ENCODE results near the gene UBXN7.
"Not testable (repeated sequence)": the region's sequence is repeated elsewhere in the genome, so short reads cannot be mapped to it uniquely, and the experiment has no call there.

The UBXN7 gene

GRCh38 chr3:196360586-196360985 is 71.6 kb downstream of the UBXN7 start:
- TF ChIP-seq TARDBP (IDR thresholded peaks at IDR 0.05) (no peak), FOXK2 (IDR thresholded peaks at IDR 0.05) (no peak), SP1 (IDR thresholded peaks at IDR 0.05) (no peak), SUZ12 (IDR thresholded peaks at IDR 0.05) (no peak), ELF4 (IDR thresholded peaks at IDR 0.05) (no peak), NFRKB (IDR thresholded peaks at IDR 0.05) (no peak)
- TF ChIP-seq, protein P1, sequence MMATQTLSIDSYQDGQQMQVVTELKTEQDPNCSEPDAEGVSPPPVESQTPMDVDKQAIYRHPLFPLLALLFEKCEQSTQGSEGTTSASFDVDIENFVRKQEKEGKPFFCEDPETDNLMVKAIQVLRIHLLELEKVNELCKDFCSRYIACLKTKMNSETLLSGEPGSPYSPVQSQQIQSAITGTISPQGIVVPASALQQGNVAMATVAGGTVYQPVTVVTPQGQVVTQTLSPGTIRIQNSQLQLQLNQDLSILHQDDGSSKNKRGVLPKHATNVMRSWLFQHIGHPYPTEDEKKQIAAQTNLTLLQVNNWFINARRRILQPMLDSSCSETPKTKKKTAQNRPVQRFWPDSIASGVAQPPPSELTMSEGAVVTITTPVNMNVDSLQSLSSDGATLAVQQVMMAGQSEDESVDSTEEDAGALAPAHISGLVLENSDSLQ (IDR thresholded peaks at IDR 0.05), result no peak
- DNase-seq (ENCODE audit: extremely low spot score), result no peak
- ChIA-PET CTCF (no interaction called here), POLR2A (no interaction called here)

GRCh38 chr3:196358540-196358939 is 73.7 kb downstream of the UBXN7 start:
- CTCF ChIA-PET; POLR2A ChIA-PET; DNase-seq (ENCODE audit: extremely low spot score): not testable (repeated sequence)

DNA sequence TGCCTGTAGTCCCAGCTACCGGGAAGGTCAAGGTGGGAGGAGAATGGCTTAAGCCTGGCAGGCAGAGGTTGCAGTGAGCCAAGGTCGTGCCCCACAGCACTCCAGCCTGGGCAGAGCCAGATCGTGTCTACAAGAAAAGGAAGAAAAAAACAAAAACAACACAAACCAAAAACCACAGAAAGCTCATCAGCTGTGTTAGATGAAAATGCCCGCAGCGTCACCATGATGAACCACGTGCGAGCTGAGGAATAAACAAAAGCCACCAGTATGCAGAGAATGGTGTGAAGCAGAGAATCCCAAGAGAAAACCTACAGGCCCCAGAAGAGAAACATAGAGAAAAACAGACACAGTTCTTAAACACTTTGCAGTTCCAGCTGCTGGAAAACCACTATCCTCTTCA is 74.3 kb downstream of the UBXN7 start:
- no peak for DNase-seq (ENCODE audit: extremely low spot score)
- ChIA-PET POLR2A (no interaction called here), CTCF (no interaction called here)
- TF ChIP-seq L3MBTL2 (conservative IDR thresholded peaks at IDR 0.05) (no peak), ARNT (IDR thresholded peaks at IDR 0.05) (no peak)

DNA sequence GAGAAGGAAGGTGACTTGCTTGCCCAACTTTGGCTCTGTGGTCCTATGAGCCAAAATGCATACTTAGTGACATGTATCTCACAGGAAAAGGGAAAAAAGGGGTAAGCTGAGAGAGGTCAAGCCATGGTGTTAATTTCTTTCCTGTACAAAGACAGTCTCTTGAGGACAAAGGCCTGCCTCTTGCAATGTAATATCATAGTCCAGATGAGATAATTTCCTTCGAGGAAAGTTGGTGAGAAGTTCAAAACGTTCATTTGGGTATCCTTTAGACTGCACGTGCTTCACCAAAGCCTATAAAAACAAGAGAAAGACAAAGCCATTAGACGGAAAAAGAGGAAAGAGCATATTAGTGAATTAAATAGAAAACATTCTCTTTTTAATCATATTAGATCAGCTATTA is 75.7 kb downstream of the UBXN7 start:
- TF ChIP-seq, protein P1 (IDR thresholded peaks at IDR 0.05), result no peak
- TF ChIP-seq FOXK2 (IDR thresholded peaks at IDR 0.05), result no peak
- TF ChIP-seq FOXA1 (IDR thresholded peaks at IDR 0.05), result no peak
- no peak for TF ChIP-seq ELF4 (IDR thresholded peaks at IDR 0.05)
- no peak for TF ChIP-seq L3MBTL2 (conservative IDR thresholded peaks at IDR 0.05)
- no peak for TF ChIP-seq BHLHE40 (IDR thresholded peaks at IDR 0.05; ENCODE audit: borderline replicate concordance)
- TF ChIP-seq LEF1 (IDR thresholded peaks at IDR 0.05; ENCODE audit: borderline replicate concordance), result no peak
- TF ChIP-seq FOXM1 (IDR thresholded peaks at IDR 0.05; ENCODE audit: borderline replicate concordance), result no peak
- TF ChIP-seq CTBP1 (IDR thresholded peaks at IDR 0.05; ENCODE audit: borderline replicate concordance), result no peak
- TF ChIP-seq ARNT (IDR thresholded peaks at IDR 0.05), result no peak
- TF ChIP-seq SP1 (IDR thresholded peaks at IDR 0.05), result no peak
- no peak for TF ChIP-seq ZNF384 (IDR thresholded peaks at IDR 0.05)
- no peak for TF ChIP-seq HDGF (IDR thresholded peaks at IDR 0.05; ENCODE audit: borderline replicate concordance)
- no peak for TF ChIP-seq TARDBP (IDR thresholded peaks at IDR 0.05)
- no peak for DNase-seq (ENCODE audit: extremely low spot score)
- ChIA-PET POLR2A (no interaction called here), CTCF (no interaction called here)

DNA sequence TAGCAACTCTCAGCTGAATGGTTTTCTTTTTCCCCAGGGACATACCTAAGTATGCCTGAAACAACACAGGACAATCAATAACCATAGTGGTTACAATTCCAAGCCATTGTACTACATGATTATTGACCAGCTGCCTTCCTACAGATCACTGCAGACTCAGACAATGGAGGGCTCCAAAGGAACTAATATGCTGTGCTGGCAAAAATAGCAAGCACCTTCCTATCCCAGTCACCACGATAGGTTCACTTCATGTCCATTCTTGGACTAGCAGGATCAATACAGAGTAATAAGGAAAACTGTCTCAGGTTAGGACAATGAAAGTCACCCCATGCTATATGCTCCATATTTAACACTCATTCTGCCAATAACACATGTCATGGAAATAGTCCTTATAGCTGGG is 76.6 kb downstream of the UBXN7 start:
- no peak for DNase-seq (ENCODE audit: extremely low spot score)
- no peak for TF ChIP-seq FOXK2 (IDR thresholded peaks at IDR 0.05)
- ChIA-PET CTCF (no interaction called here), POLR2A (no interaction called here)

DNA sequence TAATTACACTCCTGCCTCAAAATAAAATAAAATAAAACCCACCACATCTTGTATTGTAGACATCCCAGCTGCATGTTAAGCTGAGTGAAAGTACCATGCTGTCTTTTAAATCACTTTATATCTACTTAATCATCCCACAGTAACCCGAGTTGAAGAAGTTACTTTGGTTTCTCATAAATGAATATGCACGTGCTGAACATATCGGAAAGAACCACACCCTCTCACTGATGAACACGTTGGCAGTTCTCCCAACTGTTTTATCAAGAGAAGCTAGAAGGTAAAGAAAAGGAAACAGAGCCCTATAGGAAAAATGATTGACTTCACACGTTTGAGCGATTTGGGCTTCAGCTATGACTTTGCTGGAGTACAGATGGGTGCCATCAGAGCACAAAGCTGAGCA is 78.1 kb downstream of the UBXN7 start:
- TF ChIP-seq FOXK2 (IDR thresholded peaks at IDR 0.05) (no peak), SUZ12 (IDR thresholded peaks at IDR 0.05) (no peak), FOXA1 (IDR thresholded peaks at IDR 0.05) (no peak), NFRKB (IDR thresholded peaks at IDR 0.05) (no peak), SP1 (IDR thresholded peaks at IDR 0.05) (no peak), CTBP1 (IDR thresholded peaks at IDR 0.05; ENCODE audit: borderline replicate concordance) (no peak), TARDBP (IDR thresholded peaks at IDR 0.05) (no peak), BHLHE40 (IDR thresholded peaks at IDR 0.05; ENCODE audit: borderline replicate concordance) (no peak), ELF4 (IDR thresholded peaks at IDR 0.05) (no peak), LEF1 (IDR thresholded peaks at IDR 0.05; ENCODE audit: borderline replicate concordance) (no peak), ARNT (IDR thresholded peaks at IDR 0.05) (no peak), ZNF384 (IDR thresholded peaks at IDR 0.05) (no peak), FOXM1 (IDR thresholded peaks at IDR 0.05; ENCODE audit: borderline replicate concordance) (no peak), HDGF (IDR thresholded peaks at IDR 0.05; ENCODE audit: borderline replicate concordance) (no peak)
- TF ChIP-seq, protein P1 (IDR thresholded peaks at IDR 0.05), result no peak
- POLR2A ChIA-PET, result no interaction called here
- CTCF ChIA-PET, result no interaction called here
- no peak for DNase-seq (ENCODE audit: extremely low spot score)

- ChIA-PET CTCF (no interaction called here), POLR2A (no interaction called here)
- no peak for DNase-seq (ENCODE audit: extremely low spot score)
- TF ChIP-seq FOXM1 (IDR thresholded peaks at IDR 0.05; ENCODE audit: borderline replicate concordance), result no peak
Observed at GRCh38 chr3:196351541-196351940, 80.7 kb downstream of the UBXN7 start.

DNA sequence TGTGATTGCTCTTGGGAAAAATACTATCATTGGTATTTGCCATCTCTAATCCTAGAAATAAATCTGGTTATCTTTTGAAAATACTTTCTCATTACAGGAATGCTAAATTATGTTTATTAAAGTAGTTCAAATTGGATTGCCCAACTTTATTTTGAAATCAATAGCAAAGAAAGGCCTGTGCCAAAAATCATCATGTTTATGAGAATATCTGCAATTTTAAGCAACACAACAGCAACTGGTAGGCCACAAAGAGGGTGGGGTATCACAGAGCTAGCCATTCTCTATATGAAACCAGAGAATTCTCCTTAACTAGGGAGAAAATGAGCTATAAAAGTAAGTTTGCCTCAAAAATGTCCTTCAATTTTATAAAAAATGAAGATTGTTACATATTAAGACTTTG is 82.2 kb downstream of the UBXN7 start:
- TF ChIP-seq FOXK2 (IDR thresholded peaks at IDR 0.05) (no peak), CTBP1 (IDR thresholded peaks at IDR 0.05; ENCODE audit: borderline replicate concordance) (no peak), L3MBTL2 (conservative IDR thresholded peaks at IDR 0.05) (no peak), ARNT (IDR thresholded peaks at IDR 0.05) (no peak), SUZ12 (IDR thresholded peaks at IDR 0.05) (no peak), FOXM1 (IDR thresholded peaks at IDR 0.05; ENCODE audit: borderline replicate concordance) (no peak), BHLHE40 (IDR thresholded peaks at IDR 0.05; ENCODE audit: borderline replicate concordance) (no peak), HDGF (IDR thresholded peaks at IDR 0.05; ENCODE audit: borderline replicate concordance) (no peak), FOXA1 (IDR thresholded peaks at IDR 0.05) (no peak), NFRKB (IDR thresholded peaks at IDR 0.05) (no peak), LEF1 (IDR thresholded peaks at IDR 0.05; ENCODE audit: borderline replicate concordance) (no peak)
- ChIA-PET POLR2A (no interaction called here), CTCF (no interaction called here)
- DNase-seq (ENCODE audit: extremely low spot score), result no peak
